ENCODE results near the gene TBXAS1.

Gene TBXAS1

GRCh38 chr7:140027858-140028257 is 198.8 kb downstream of the TBXAS1 start:
- H3K4me3 ChIP-seq (ENCODE audit: low read length) = no peak overlapping the region
- no peaks in the 10 kb centered on the region for H3F3A ChIP-seq (ENCODE audit: insufficient read depth, low read length)
- no peak overlapping the region for H2AFZ ChIP-seq (ENCODE audit: low read length)
- TF ChIP-seq EZH2phosphoT487 (IDR thresholded peaks at IDR 0.05; ENCODE audit: low read length) (no peak), CTCF (IDR thresholded peaks at IDR 0.05; ENCODE audit: low read length) (no peak), EZH2 (optimal IDR thresholded peaks at IDR 0.05; ENCODE audit: low read depth, low read length) (no peak)
- H3K27me3 ChIP-seq (replicated peaks; ENCODE audit: insufficient read depth, low read length) = no peaks in the 10 kb centered on the region
- no peak overlapping the region for H3K4me2 ChIP-seq (ENCODE audit: low read depth, low read length)
- no peaks in the 10 kb centered on the region for H3K9me2 ChIP-seq (replicated peaks; ENCODE audit: insufficient read depth, low read length)
- H4K20me1 ChIP-seq (ENCODE audit: insufficient read depth, low read length) = no peaks in the 10 kb centered on the region
- no peak for DNase-seq
- no peaks in the 10 kb centered on the region for H3K9me3 ChIP-seq (replicated peaks; ENCODE audit: insufficient read depth, low read length)
- H3K36me3 ChIP-seq (replicated peaks; ENCODE audit: insufficient read depth, low read length) = no peaks in the 10 kb centered on the region
- H3K27ac ChIP-seq (ENCODE audit: low read length) = no peak overlapping the region
- H3K9ac ChIP-seq (ENCODE audit: low read length) = no peak overlapping the region
- no peaks in the 10 kb centered on the region for H3K79me2 ChIP-seq (ENCODE audit: low read length)
- H3K4me1 ChIP-seq (ENCODE audit: low read length) = no peaks in the 10 kb centered on the region

GRCh38 chr7:140028311-140028710 is 199.2 kb downstream of the TBXAS1 start:
- no peak overlapping the region for H3K27ac ChIP-seq (ENCODE audit: low read length)
- no peak overlapping the region for H2AFZ ChIP-seq (ENCODE audit: low read length)
- no peaks in the 10 kb centered on the region for H3K36me3 ChIP-seq (replicated peaks; ENCODE audit: insufficient read depth, low read length)
- H3K4me3 ChIP-seq (ENCODE audit: low read length) = no peak overlapping the region
- DNase-seq = no peak
- no peaks in the 10 kb centered on the region for H4K20me1 ChIP-seq (ENCODE audit: insufficient read depth, low read length)
- H3K4me2 ChIP-seq (ENCODE audit: low read depth, low read length) = no peak overlapping the region
- no peak overlapping the region for H3K9ac ChIP-seq (ENCODE audit: low read length)
- H3K9me2 ChIP-seq (replicated peaks; ENCODE audit: insufficient read depth, low read length) = no peaks in the 10 kb centered on the region
- TF ChIP-seq EZH2phosphoT487 (IDR thresholded peaks at IDR 0.05; ENCODE audit: low read length) = no peak
- TF ChIP-seq EZH2 (optimal IDR thresholded peaks at IDR 0.05; ENCODE audit: low read depth, low read length) = no peak
- TF ChIP-seq CTCF (IDR thresholded peaks at IDR 0.05; ENCODE audit: low read length) = no peak
- no peaks in the 10 kb centered on the region for H3F3A ChIP-seq (ENCODE audit: insufficient read depth, low read length)
- H3K79me2 ChIP-seq (ENCODE audit: low read length) = no peaks in the 10 kb centered on the region
- no peaks in the 10 kb centered on the region for H3K27me3 ChIP-seq (replicated peaks; ENCODE audit: insufficient read depth, low read length)
- H3K9me3 ChIP-seq (replicated peaks; ENCODE audit: insufficient read depth, low read length) = no peaks in the 10 kb centered on the region
- no peaks in the 10 kb centered on the region for H3K4me1 ChIP-seq (ENCODE audit: low read length)

- no peaks in the 10 kb centered on the region for H3K36me3 ChIP-seq (replicated peaks; ENCODE audit: insufficient read depth, low read length)
- no peak overlapping the region for H3K4me3 ChIP-seq (ENCODE audit: low read length)
Measured at GRCh38 chr7:140029072-140029471, 200.0 kb downstream of the TBXAS1 start.

More at GRCh38 chr7:140029072-140029471, 200.0 kb downstream of the TBXAS1 start:
- H4K20me1 ChIP-seq (ENCODE audit: insufficient read depth, low read length) = no peaks in the 10 kb centered on the region
- no peak overlapping the region for H2AFZ ChIP-seq (ENCODE audit: low read length)
- H3K9ac ChIP-seq (ENCODE audit: low read length) = no peak overlapping the region
- DNase-seq = no peak
- H3F3A ChIP-seq (ENCODE audit: insufficient read depth, low read length) = no peaks in the 10 kb centered on the region
- H3K27ac ChIP-seq (ENCODE audit: low read length) = no peak overlapping the region
- no peak for TF ChIP-seq CTCF (IDR thresholded peaks at IDR 0.05; ENCODE audit: low read length)
- TF ChIP-seq EZH2phosphoT487 (IDR thresholded peaks at IDR 0.05; ENCODE audit: low read length) = no peak
- TF ChIP-seq EZH2 (optimal IDR thresholded peaks at IDR 0.05; ENCODE audit: low read depth, low read length) = no peak
- H3K9me3 ChIP-seq (replicated peaks; ENCODE audit: insufficient read depth, low read length) = no peaks in the 10 kb centered on the region
- no peaks in the 10 kb centered on the region for H3K79me2 ChIP-seq (ENCODE audit: low read length)
- no peaks in the 10 kb centered on the region for H3K27me3 ChIP-seq (replicated peaks; ENCODE audit: insufficient read depth, low read length)
- no peak overlapping the region for H3K4me2 ChIP-seq (ENCODE audit: low read depth, low read length)
- no peaks in the 10 kb centered on the region for H3K9me2 ChIP-seq (replicated peaks; ENCODE audit: insufficient read depth, low read length)
- H3K4me1 ChIP-seq (ENCODE audit: low read length) = no peaks in the 10 kb centered on the region
